Endodermal cell (in vitro differentiated cells): ENCODE results near the gene TTC38. TPM values are rescaled to one million over a fixed set of nuclear protein-coding genes. Genes with fewer than 3 reads are reported as not detected.

Experiments used
- DNase-seq: peaks from one replicate; pipeline ENCODE4 v3.0.0-alpha.2; 2017
- H3K27ac ChIP-seq: 2 replicates; pipeline ENCODE4 v1.5.1; 2013; ENCODE audit warnings: mild to moderate bottlenecking, low read depth, low read length, moderate library complexity
- H3K27me3 ChIP-seq: 2 replicates; pipeline ENCODE4 v1.6.1; 2013; ENCODE audit warnings: mild to moderate bottlenecking, low read length, moderate library complexity; ENCODE audit not compliant: insufficient read depth, control insufficient read depth, poor library complexity, severe bottlenecking
- H3K36me3 ChIP-seq: 2 replicates; pipeline ENCODE4 v1.7.0; 2013; ENCODE audit warnings: mild to moderate bottlenecking, low read length, moderate library complexity; ENCODE audit not compliant: control insufficient read depth, insufficient read depth
- H3K4me1 ChIP-seq: one replicate; pipeline ENCODE4 v1.7.0; 2013; ENCODE audit warnings: low read length; ENCODE audit not compliant: control insufficient read depth, insufficient read depth
- H3K4me3 ChIP-seq: 2 replicates; pipeline ENCODE4 v1.5.1; 2013; ENCODE audit warnings: mild to moderate bottlenecking, low read length, moderate library complexity
- H3K9ac ChIP-seq: 2 replicates; pipeline ENCODE4 v1.6.1; 2013; ENCODE audit warnings: mild to moderate bottlenecking, low read length, moderate library complexity; ENCODE audit not compliant: poor library complexity, severe bottlenecking; ENCODE audit errors: extremely low read depth
- H3K9me3 ChIP-seq: 2 replicates; pipeline ENCODE4 v1.6.1; 2013; ENCODE audit warnings: mild to moderate bottlenecking, low read length, moderate library complexity; ENCODE audit not compliant: control insufficient read depth
- H3K27ac Mint-ChIP-seq: 2 replicates; pipeline ENCODE4 v1.8.0; 2020; ENCODE audit warnings: mixed read lengths
- H3K27me3 Mint-ChIP-seq: 2 replicates; pipeline ENCODE4 v1.8.0; 2021; ENCODE audit warnings: mild to moderate bottlenecking, mixed read lengths; ENCODE audit not compliant: insufficient read depth
- H3K36me3 Mint-ChIP-seq: 2 replicates; pipeline ENCODE4 v1.8.0; 2020; ENCODE audit warnings: low read depth, mixed read lengths
- H3K4me1 Mint-ChIP-seq: 2 replicates; pipeline ENCODE4 v1.8.0; 2020; ENCODE audit warnings: mixed read lengths
- H3K4me3 Mint-ChIP-seq: 2 replicates; pipeline ENCODE4 v1.8.0; 2020; ENCODE audit warnings: mild to moderate bottlenecking, moderate library complexity, mixed read lengths
- H3K9me3 Mint-ChIP-seq: 2 replicates; pipeline ENCODE4 v1.8.0; 2020; ENCODE audit warnings: mild to moderate bottlenecking, mixed read lengths
- CTCF ChIP-seq: fragments of 200-600 bp; sonication (generic); conservative IDR thresholded peaks from 2 replicates; pipeline ENCODE4 v1.5.0; 2021; ENCODE audit warnings: antibody characterized with exemption, mild to moderate bottlenecking
- WGBS, 2 experiments: methylation state at CpG; one replicate each; pipeline versions ENCODE4 v1.1.5 to v1.1.7; 2013; ENCODE audit warnings: missing lambda C conversion rate in 2 of 2, mixed read lengths in 1 of 2; ENCODE audit not compliant: insufficient coverage in 1 of 2, insufficient read length in 1 of 2; 5-methylcytosine and 5-hydroxymethylcytosine counted together
- total RNA-seq, 2 donors: library from RNA; stranded (reverse); fragmentation: NEBNext Ultra II Directional in 1 of 2; extraction: Animal tissue kit (Norgen Biotek cat#: 25700) in 1 of 2; gene quantifications; 2 replicates in 1 of 2; 3 replicates in 1 of 2; pipeline ENCODE4 v1.2.1, GENCODE V29; 2021

Gene TTC38
- total RNA-seq, 2 donors from 2014 or later, result 35.9 to 47.1 TPM

- WGBS, 2 experiments, result 2 to 6% methylated on average over 15 to 32 of the region's 32 CpGs
Measured at GRCh38 chr22:46297151-46297812, 29.5 kb downstream of the TTC38 start.

GRCh38 chr22:46299101-46299500 lies 31.3 kb downstream of the TTC38 start:
- Mint-ChIP-seq H3K27me3 (no peaks in the 10 kb centered on the region), H3K27ac (no peak overlapping the region), H3K36me3 (peaks cover 31% of the 10 kb centered on the region), H3K4me3 (no peak overlapping the region), H3K9me3 (no peaks in the 10 kb centered on the region), H3K4me1 (peaks cover 14% of the 10 kb centered on the region)
- Histone ChIP-seq H3K9me3 (no peaks in the 10 kb centered on the region), H3K36me3 (peaks cover 42% of the 10 kb centered on the region), H3K27ac (no peak overlapping the region), H3K27me3 (no peaks in the 10 kb centered on the region), H3K4me3 (peak overlapping the region; percentile 97), H3K9ac (no peak overlapping the region), H3K4me1 (no peaks in the 10 kb centered on the region)
- TF ChIP-seq CTCF, result no peak
- no peak for DNase-seq
- WGBS, 2 experiments, result 95% methylated on average over 12 to 13 of the region's 13 CpGs

More at GRCh38 chr22:46297151-46297812, 29.5 kb downstream of the TTC38 start:
- peak overlapping the region; percentile 74 for H3K27ac Mint-ChIP-seq
- H3K27me3 Mint-ChIP-seq, result no peaks in the 10 kb centered on the region
- H3K9ac ChIP-seq, result peak overlapping the region; percentile 66
- peaks cover 33% of the 10 kb centered on the region for H3K36me3 ChIP-seq
- no peaks in the 10 kb centered on the region for H3K4me1 ChIP-seq
- peaks cover 34% of the 10 kb centered on the region for H3K36me3 Mint-ChIP-seq
- no peaks in the 10 kb centered on the region for H3K9me3 Mint-ChIP-seq
- no peak overlapping the region for H3K27ac ChIP-seq
- H3K27me3 ChIP-seq, result no peaks in the 10 kb centered on the region
- H3K4me3 Mint-ChIP-seq, result peak overlapping the region; percentile 89
- H3K4me1 Mint-ChIP-seq, result peaks cover 14% of the 10 kb centered on the region
- no peaks in the 10 kb centered on the region for H3K9me3 ChIP-seq
- no peak for TF ChIP-seq CTCF
- DNase-seq, result peak; percentile 70
- peak overlapping the region; percentile 97 for H3K4me3 ChIP-seq

GRCh38 chr22:46300491-46300890 lies 32.7 kb downstream of the TTC38 start:
- Histone ChIP-seq H3K27ac (no peak overlapping the region), H3K4me1 (no peaks in the 10 kb centered on the region), H3K36me3 (peaks cover 53% of the 10 kb centered on the region), H3K4me3 (no peak overlapping the region), H3K9ac (no peak overlapping the region), H3K9me3 (no peaks in the 10 kb centered on the region), H3K27me3 (no peaks in the 10 kb centered on the region)
- no peaks in the 10 kb centered on the region for H3K27me3 Mint-ChIP-seq
- no peak for TF ChIP-seq CTCF
- no peak for DNase-seq
- peaks cover 40% of the 10 kb centered on the region for H3K36me3 Mint-ChIP-seq
- H3K27ac Mint-ChIP-seq, result no peak overlapping the region
- peaks cover 14% of the 10 kb centered on the region for H3K4me1 Mint-ChIP-seq
- H3K4me3 Mint-ChIP-seq, result no peak overlapping the region
- 89 to 92% methylated on average over 3 to 7 of the region's 7 CpGs for WGBS, 2 experiments
- H3K9me3 Mint-ChIP-seq, result no peaks in the 10 kb centered on the region
